HPDE6-E6E7 (cell line): ENCODE measurements around the gene DHRS9.
"Not testable (repeated sequence)": the region's sequence is repeated elsewhere in the genome, so short reads cannot be mapped to it uniquely, and the experiment has no call there.

Experiments
- DNase-seq: peaks from one replicate; pipeline ENCODE4 v3.0.0; 2011; ENCODE audit warnings: missing footprints; ENCODE audit errors: extremely low spot score

DHRS9 gene

GRCh38 chr2:169131587-169132512 lies 62.5 kb downstream of the DHRS9 start:
- DNase-seq: peak; percentile 41

DNA sequence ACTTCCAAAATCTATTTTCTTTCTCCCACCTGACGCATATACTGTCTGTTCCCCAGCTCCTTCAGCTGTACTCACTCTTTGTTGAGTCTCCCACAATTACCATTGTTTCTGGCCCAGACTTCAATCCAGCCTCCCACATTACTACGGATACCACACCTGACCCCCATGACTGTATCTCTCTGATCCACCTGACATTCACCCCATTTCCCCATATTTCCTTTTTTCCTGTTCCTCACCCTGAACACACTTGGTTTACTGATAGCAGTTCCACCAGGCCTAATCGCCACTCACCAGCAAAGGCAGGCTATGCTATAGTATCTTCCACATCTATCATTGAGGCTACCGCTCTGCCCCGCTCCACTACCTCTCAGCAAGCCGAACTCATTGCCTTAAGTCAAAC lies 64.9 kb downstream of the DHRS9 start:
- DNase-seq: not testable (repeated sequence)

DNA sequence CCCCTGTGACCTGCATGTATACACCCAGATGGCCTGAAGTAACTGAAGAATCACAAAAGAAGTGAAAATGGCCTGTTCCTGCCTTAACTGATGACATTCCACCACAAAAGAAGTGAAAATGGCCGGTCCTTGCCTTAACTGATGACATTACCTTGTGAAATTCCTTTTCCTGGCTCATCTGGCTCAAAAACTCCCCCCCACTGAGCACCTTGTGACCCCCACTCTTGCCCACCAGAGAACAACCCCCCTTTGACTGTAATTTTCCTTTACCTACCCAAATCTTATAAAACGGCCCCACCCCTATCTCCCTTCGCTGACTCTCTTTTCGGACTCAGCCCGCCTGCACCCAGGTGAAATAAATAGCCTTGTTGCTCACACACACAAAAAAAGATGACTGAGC lies 67.1 kb downstream of the DHRS9 start:
- not testable (repeated sequence) for DNase-seq

DNA sequence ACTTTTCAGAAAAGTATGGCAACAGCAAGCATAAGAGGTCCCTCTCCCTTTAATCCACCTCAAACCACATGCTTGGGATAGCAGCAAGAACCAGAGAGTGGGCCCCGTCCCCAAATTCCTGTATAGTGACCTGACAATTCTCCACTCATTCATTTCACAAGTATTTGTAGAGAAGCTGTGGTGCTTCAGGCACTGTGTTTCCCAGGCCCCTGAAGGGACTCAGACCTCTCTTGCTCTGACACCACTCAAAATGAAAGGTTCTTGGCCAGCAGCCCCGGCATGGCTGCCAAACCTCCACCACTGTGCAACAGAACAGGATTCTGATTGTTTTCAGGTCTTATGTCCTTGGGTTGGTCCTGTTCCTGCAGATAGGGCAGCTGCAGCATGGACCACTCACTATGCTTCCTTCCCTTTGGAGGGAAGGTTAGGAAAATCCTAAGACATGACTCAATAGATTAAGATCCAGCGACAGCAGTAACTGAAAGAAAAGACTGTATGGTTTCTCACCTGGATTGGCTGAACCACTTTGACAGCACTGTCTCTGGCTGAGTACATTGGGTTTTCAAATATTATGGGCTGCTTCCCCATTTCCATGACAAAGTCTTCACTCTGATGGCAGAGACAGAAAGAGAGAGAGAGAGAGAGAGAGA lies 67.6 kb downstream of the DHRS9 start:
- DNase-seq: no peak

GRCh38 chr2:169137924-169138323 lies 68.6 kb downstream of the DHRS9 start:
- DNase-seq: no peak

GRCh38 chr2:169139145-169139544 lies 69.8 kb downstream of the DHRS9 start:
- DNase-seq: no peak

- no peak for DNase-seq
These were observed 70.8 kb downstream of the DHRS9 start for GRCh38 chr2:169139993-169140767.

GRCh38 chr2:169141713-169142352 lies 72.5 kb downstream of the DHRS9 start:
- peak; percentile 54 for DNase-seq

GRCh38 chr2:169143998-169144397 lies 74.6 kb downstream of the DHRS9 start:
- no peak for DNase-seq
